GM21515 (cell line): ENCODE measurements around the gene LPCAT1.

Experiments
- ATAC-seq: cut with Tn5 transposase; IDR thresholded peaks from one replicate; pipeline ENCODE4 v1.9.1; 2021; ENCODE audit not compliant: unreplicated experiment

LPCAT1 gene

DNA sequence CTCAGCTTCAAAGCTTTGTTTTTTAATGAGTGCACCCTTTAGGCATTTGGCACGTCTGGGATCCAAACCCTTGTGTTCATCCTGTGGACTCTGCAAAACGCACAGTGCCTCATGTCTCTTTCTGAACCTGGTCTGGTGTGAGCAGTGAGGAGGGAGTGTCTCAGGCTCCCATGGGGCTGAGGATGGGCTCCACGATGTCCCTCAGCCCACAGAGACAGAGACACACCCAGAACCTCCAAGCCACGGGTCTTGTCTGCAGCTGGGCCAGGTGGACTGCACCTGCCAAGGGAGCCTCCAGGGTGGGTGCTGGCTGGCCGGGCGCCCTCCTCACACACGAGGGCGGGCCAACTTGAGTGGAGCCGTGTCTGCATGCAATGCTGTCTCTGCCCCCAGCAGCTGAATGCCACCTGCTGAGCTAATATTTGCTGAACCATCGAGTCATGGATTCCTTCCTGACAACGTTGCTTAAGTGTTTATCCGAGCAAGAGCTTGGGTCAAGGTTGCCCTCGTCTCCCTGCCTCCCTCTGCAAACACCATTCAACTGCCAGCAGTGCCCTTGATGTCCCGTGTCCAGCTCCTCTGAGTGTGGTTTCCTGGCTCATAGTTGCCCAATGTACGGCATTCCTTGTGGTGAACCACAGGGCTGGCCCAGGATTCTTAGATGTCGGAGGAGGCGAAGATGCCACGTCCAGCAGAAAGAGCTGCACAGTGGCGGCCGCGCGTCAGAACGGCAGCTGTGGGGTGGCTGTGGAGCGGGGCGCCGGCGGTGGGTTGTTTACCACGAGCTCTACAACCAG is 31.4 kb upstream of the LPCAT1 start:
- ATAC-seq, result no peak

DNA sequence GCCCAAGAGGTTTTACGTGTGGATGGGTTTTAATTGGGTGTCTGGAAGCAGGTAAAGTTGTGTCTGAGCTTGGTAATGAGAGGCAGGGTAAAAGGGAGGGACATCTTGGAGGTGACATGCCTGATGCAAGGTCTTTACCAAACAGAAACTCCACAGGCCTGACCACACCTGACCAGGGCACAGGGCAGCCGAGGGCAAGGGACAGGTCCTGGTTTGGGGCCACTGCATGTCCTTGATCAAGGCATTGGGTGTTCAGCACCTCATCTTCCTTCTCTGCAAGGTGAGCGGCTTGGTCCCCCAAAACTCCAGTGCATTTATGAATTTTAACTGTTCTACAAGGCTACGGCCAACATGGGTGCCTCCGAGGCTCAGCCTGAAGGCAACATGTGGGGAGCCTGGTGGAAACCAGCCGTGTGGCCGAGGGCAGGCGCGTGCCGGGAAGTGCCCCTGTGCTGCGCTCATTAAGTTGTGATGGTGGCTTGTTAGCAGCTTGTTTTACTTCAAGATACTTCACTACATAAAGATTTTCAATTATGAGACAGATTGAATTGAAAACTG is 30.7 kb upstream of the LPCAT1 start:
- no peak for ATAC-seq

DNA sequence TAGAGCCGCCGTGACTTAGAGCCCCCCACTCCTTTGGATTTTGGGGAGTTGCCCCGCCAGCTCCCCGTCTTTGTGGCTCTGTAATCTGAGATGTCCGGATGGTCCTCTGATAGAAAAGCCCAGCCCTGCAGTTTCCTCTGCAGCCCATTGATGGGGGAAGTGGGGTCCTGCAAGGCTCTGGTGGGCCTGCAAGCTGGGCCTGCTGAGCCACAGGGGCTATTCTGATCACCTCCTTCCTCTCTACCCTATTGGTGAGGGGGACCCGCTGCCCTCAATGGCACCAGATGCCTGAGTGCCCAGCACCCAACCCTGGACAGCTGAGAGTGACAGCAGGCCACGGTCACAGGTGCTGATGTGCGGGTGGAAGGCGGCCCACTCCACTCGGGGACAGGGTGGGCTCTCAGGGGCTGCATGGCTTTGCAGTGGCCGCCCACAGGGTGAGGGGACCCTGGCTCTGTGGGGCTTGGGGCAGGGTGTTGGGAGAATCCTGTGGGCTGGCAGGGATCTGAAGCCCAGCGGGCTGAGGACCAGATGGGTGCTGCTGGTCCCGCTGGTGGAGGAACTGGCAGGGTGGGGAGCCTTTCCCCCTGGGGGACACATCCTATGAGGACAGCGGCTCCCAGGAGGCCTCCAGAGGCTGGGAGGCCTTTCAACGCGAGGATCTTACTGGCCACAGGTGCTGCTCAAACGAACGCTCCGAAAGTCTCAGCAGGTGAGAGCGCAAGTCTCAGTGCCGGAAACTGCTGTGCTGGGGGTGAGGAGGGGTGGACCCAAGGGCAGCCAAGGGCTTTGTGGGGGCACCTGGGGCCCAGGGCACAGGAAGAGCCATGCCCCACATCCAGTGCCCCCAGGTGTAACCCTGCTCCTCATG is 30.0 kb upstream of the LPCAT1 start:
- ATAC-seq, result no peak

- ATAC-seq, result no peak
Measured at GRCh38 chr5:1552521-1553255, 28.9 kb upstream of the LPCAT1 start.

GRCh38 chr5:1551426-1552301 is 27.9 kb upstream of the LPCAT1 start:
- ATAC-seq, result no peak

GRCh38 chr5:1550287-1551076 is 26.7 kb upstream of the LPCAT1 start:
- ATAC-seq, result no peak

- no peak for ATAC-seq
Measured at GRCh38 chr5:1549475-1550030, 25.8 kb upstream of the LPCAT1 start.

DNA sequence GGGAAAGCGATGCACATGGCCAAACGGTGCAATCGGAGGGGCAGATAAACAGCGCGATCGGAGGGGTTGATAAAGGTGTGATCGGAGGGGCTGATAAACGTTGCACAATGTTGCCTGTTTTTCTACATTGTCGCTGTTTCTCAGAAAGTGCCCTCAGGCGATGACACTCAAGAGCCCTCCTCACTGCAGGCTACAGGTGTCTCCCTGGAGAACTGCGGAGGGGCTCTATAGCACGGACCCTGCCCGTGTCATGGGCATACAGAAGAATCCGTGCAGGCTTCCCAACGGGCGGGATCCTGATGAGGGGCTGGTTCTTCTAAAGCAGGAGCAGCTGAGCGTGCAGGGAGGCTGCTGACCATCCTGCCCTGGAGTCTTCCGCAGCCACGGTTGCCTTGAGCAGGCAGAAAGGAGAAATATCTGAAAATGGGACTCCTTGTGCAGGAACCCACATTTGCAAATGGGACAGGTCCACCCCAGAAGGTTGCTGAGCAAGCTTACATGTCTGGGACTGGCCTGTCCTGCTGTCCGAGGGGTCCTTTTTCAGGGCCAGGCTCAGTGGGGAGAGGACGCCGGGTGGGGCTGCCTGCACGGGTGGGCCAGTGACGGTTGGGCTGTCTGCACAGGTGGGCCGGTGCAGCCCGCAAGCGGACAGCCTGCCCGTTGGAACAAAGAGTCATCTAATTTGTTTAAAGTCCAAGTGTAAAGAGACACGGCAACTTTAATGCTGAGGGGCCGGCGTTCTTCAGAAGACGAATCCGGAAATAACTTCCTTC is 25.1 kb upstream of the LPCAT1 start:
- no peak for ATAC-seq

- ATAC-seq, result no peak
Measured at GRCh38 chr5:1547655-1548054, 23.9 kb upstream of the LPCAT1 start.

- ATAC-seq, result no peak
Measured at GRCh38 chr5:1547236-1547635, 23.5 kb upstream of the LPCAT1 start.

DNA sequence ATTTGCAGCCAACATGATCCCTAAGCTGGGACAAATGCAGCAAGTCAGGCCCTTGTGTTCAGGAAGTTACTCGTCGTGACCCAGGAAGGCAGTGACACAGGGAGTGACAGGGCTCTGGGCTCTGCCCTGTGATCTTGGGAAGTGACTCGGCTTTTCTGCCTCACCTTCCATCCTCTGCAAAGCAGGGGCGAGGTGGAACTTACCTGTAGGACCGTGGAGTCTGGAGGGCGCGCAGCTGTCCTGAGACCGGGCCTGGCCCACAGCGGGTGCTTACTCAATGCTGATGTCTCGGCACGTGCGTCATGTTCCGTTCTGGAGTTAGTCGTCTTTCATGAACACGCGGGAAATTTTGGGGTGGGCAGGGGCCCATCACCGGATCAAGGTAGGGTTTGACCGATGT is 22.8 kb upstream of the LPCAT1 start:
- ATAC-seq, result no peak

DNA sequence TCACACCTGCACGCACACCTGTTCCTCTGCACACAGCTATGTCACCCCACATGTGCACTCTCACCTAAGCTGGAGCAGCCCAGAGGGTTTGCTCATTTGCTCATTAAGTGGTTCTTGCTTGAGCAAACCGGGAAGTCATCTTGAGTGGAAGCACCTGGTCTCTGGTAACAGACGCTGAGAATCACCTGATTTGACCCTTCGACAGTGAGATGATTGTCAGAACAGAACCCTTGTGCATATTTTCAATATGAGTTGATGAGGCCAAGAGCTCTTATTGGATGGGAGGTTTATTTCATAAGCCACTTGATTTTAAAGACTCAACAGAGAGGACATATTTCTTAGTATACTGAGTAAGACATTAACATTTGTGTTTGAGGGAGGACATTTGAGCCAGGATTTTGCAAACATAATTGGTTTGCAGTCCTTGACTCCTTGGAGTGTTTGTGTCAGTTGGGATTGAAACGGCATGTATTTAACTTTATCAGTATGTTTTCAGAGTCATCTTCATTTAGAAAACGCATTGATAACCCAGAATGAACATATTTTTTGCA is 22.1 kb upstream of the LPCAT1 start:
- no peak for ATAC-seq

DNA sequence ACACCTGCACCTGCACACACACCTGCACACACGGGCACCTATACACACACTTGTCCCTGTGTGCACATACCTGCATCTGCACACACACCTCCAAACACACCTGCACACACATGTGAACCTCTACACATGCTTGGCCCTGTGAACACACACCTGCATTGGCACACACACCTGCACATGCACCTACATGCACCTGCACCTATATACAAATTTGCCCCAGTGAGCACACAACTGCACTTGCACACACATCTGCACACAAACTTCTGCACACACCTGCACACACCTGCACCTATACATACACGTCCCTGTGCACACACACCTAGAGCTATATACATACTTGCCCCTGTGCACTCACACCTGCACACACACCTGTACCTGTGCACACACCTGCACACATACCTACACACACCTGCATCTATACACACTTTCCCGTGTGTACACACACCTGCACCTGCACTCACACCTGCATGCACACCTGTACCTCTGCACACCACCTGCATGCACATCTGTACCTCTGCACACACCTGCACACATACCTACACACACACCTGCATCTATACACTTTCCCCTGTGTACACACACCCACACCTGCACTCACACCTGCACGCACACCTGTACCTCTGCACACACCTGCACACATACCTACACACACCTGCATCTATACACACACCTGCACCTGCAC is 21.5 kb upstream of the LPCAT1 start:
- no peak for ATAC-seq

DNA sequence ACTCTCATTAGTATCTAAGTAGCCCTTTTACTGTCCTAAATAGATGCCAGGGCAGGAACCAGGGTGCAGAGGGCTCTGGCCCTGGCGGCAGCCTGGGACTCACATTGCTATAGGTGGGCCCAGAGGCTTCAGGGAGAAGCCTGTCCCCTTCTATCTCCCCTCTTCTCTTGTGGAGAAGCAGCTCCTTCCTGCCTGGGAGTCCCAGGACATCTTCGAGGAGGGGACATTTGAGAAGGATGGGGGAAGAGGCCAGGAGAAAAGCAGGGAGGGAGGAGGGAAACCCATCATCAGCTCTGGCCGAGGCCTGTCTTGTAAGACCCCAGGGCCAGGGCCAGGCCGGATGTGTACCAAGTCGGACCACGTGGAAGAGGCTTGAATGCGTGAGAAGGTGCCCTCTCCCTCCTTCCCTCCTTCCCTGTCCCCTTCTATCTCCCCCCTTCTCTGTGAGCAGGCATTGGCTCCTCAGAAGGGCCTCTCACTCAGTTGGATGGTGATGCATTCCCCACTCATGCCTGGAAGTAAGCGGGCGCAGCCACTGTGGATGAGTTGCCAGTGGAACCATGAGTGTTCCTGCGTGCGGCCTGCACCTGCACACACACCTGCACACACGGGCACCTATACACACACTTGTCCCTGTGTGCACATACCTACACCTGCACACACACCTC is 20.7 kb upstream of the LPCAT1 start:
- ATAC-seq, result no peak

DNA sequence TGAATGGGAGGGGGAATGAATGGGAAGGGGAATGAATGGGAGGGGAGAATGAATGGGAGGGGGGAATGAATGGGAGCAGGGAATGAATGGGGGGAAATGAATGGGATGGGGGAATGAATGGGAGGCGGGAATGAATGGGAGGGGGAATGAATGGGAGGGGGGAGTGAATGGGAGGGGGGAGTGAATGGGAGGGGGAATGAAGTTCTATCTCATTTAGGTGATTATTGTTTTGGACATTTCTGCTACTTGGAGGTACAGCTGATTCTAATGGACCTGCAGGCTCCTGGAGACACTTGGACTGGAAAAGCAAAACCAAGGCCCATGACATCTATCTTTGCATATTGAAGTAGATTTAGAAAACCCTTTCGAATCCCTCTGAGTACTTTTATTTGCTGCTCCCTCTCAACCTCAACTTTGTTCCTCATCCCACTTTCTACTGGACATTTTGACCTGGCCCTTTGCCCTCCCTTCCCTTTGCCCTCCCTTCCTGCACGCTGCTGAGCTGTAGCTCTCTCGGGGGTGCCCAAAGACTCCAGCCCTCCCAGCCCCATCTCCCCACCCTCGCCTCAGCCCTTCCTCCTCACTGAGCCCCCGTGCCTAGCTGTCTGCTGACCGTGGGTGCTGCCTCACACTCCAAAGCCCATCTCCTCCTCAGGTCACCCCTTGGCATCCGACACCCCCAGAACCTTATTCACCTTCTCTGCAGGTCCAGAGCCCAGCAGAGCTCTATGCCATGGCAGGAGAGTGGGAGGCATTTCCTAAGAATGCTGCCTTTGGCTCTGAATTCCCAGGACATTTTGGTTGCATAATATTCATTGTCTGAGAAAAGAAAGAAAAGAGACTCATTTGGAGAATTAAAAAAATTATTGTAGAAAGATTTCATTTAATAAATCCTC is 19.9 kb upstream of the LPCAT1 start:
- ATAC-seq, result no peak

- ATAC-seq, result no peak
Measured at GRCh38 chr5:1542781-1543180, 19.0 kb upstream of the LPCAT1 start.
